Measurements from ENCODE around the gene SLC22A23.
A peak's percentile ranks its signal among the peaks of the same experiment; 100 is the strongest.

The SLC22A23 gene

GRCh38 chr6:3314621-3315467, 142.0 kb downstream of the SLC22A23 start:
- TF ChIP-seq CTCF (IDR thresholded peaks at IDR 0.05; ENCODE audit: control insufficient read depth, extremely low read depth, insufficient read depth): no peak

GRCh38 chr6:3314176-3314575, 142.7 kb downstream of the SLC22A23 start:
- no peak for DNase-seq (ENCODE audit: low read depth)
- H3K4me3 ChIP-seq (ENCODE audit: low read depth, low read length): no peak overlapping the region
- no peak for TF ChIP-seq CTCF (IDR thresholded peaks at IDR 0.05; ENCODE audit: control insufficient read depth, extremely low read depth, insufficient read depth)

More at GRCh38 chr6:3314621-3315467, 142.0 kb downstream of the SLC22A23 start:
- H3K4me3 ChIP-seq (ENCODE audit: low read depth, low read length): no peak overlapping the region
- DNase-seq (ENCODE audit: low read depth): no peak

- H3K4me3 ChIP-seq (ENCODE audit: low read depth, low read length): no peak overlapping the region
- no peak for DNase-seq (ENCODE audit: low read depth)
- TF ChIP-seq CTCF (IDR thresholded peaks at IDR 0.05; ENCODE audit: control insufficient read depth, extremely low read depth, insufficient read depth): no peak
Observed at GRCh38 chr6:3312604-3313231, 144.1 kb downstream of the SLC22A23 start.

- no peak overlapping the region for H3K4me3 ChIP-seq (ENCODE audit: low read depth, low read length)
- no peak for TF ChIP-seq CTCF (IDR thresholded peaks at IDR 0.05; ENCODE audit: control insufficient read depth, extremely low read depth, insufficient read depth)
- no peak for DNase-seq (ENCODE audit: low read depth)
Observed at GRCh38 chr6:3311826-3312225, 145.0 kb downstream of the SLC22A23 start.

GRCh38 chr6:3310703-3311102, 146.1 kb downstream of the SLC22A23 start:
- no peak overlapping the region for H3K4me3 ChIP-seq (ENCODE audit: low read depth, low read length)
- TF ChIP-seq CTCF (IDR thresholded peaks at IDR 0.05; ENCODE audit: control insufficient read depth, extremely low read depth, insufficient read depth): no peak
- peak; percentile 98 for DNase-seq (ENCODE audit: low read depth)

- DNase-seq (ENCODE audit: low read depth): no peak
- no peak for TF ChIP-seq CTCF (IDR thresholded peaks at IDR 0.05; ENCODE audit: control insufficient read depth, extremely low read depth, insufficient read depth)
- no peak overlapping the region for H3K4me3 ChIP-seq (ENCODE audit: low read depth, low read length)
Observed at GRCh38 chr6:3310051-3310448, 146.8 kb downstream of the SLC22A23 start.
